Neural progenitor cell (in vitro differentiated cells): ENCODE results near the gene LIMK1. TPM values are rescaled to one million over a fixed set of nuclear protein-coding genes. Genes with fewer than 3 reads are reported as not detected.

ENCODE experiments used
- DNase-seq: peaks from one replicate; pipeline ENCODE4 v3.0.0-alpha.2; 2016; ENCODE audit warnings: low spot score
- H2AFZ ChIP-seq: fragments of 200-600 bp; sonication (generic); replicated peaks from 2 replicates; pipeline ENCODE4 v1.6.1; 2016; ENCODE audit warnings: antibody characterized with exemption
- H3F3A ChIP-seq: fragments of 200-600 bp; sonication (generic); 2 replicates; pipeline ENCODE4 v1.6.1; 2016; ENCODE audit warnings: antibody characterized with exemption, low read depth
- H3K27ac ChIP-seq: fragments of 200-600 bp; sonication (generic); 2 replicates; pipeline ENCODE4 v1.5.1; 2016; ENCODE audit warnings: mild to moderate bottlenecking
- H3K27me3 ChIP-seq: fragments of 200-600 bp; sonication (generic); 2 replicates; pipeline ENCODE4 v1.6.1; 2016; ENCODE audit warnings: mild to moderate bottlenecking, moderate library complexity
- H3K36me3 ChIP-seq: fragments of 200-600 bp; sonication (generic); 2 replicates; pipeline ENCODE4 v1.5.1; 2016
- H3K4me1 ChIP-seq: fragments of 200-600 bp; sonication (generic); 2 replicates; pipeline ENCODE4 v1.6.1; 2016; ENCODE audit warnings: mixed run types
- H3K4me2 ChIP-seq: fragments of 200-600 bp; sonication (generic); 2 replicates; pipeline ENCODE4 v1.6.1; 2016
- H3K4me3 ChIP-seq: fragments of 200-600 bp; sonication (generic); 2 replicates; pipeline ENCODE4 v1.5.1; 2016
- H3K79me2 ChIP-seq: fragments of 200-600 bp; sonication (generic); 2 replicates; pipeline ENCODE4 v1.6.1; 2016; ENCODE audit warnings: low read depth
- H3K9ac ChIP-seq: fragments of 200-600 bp; sonication (generic); 2 replicates; pipeline ENCODE4 v1.6.1; 2016
- H3K9me3 ChIP-seq: fragments of 200-600 bp; sonication (generic); 2 replicates; pipeline ENCODE4 v1.5.1; 2016; ENCODE audit warnings: low read depth
- H4K20me1 ChIP-seq: fragments of 200-600 bp; sonication (generic); 2 replicates; pipeline ENCODE4 v1.6.1; 2016; ENCODE audit warnings: low read depth
- H3K27ac Mint-ChIP-seq: 3 replicates; pipeline ENCODE4 v1.8.0; 2021; ENCODE audit warnings: mixed read lengths
- H3K27me3 Mint-ChIP-seq: 2 replicates; pipeline ENCODE4 v1.8.0; 2022; ENCODE audit warnings: low read depth, mild to moderate bottlenecking, inconsistent platforms, moderate library complexity, mixed read lengths; ENCODE audit not compliant: insufficient read depth
- H3K36me3 Mint-ChIP-seq: 3 replicates; pipeline ENCODE4 v1.8.0; 2021; ENCODE audit warnings: mixed read lengths
- H3K4me1 Mint-ChIP-seq: 3 replicates; pipeline ENCODE4 v1.8.0; 2021; ENCODE audit warnings: mixed read lengths
- H3K4me3 Mint-ChIP-seq: 3 replicates; pipeline ENCODE4 v1.8.0; 2021; ENCODE audit warnings: mild to moderate bottlenecking, moderate library complexity, mixed read lengths
- H3K9me3 Mint-ChIP-seq: 3 replicates; pipeline ENCODE4 v1.8.0; 2020; ENCODE audit warnings: mixed read lengths
- EZH2 ChIP-seq: fragments of 200-600 bp; sonication (generic); IDR thresholded peaks from 2 replicates; pipeline ENCODE4 v1.6.1; 2017; ENCODE audit warnings: antibody characterized with exemption, mild to moderate bottlenecking, moderate library complexity
- EZH2phosphoT487 ChIP-seq: fragments of 200-600 bp; sonication (generic); IDR thresholded peaks from 2 replicates; pipeline ENCODE4 v1.6.1; 2017; ENCODE audit warnings: antibody characterized with exemption
- total RNA-seq: library from RNA; depleted of rRNA; stranded (reverse); fragments of >200 nt; gene quantifications from 2 replicates; pipeline ENCODE4 v1.2.3, GENCODE V29; 2015; ENCODE audit warnings: low replicate concordance
- TF ChIP-seq, protein P1 (sequence below): fragments of 200-600 bp; sonication (generic); IDR thresholded peaks from 2 replicates; pipeline ENCODE4 v1.5.1; 2017; ENCODE audit warnings: antibody characterized with exemption, mild to moderate bottlenecking

LIMK1 gene
- total RNA-seq, 1 donor from 2014 or later, result 29.9 TPM

DNA sequence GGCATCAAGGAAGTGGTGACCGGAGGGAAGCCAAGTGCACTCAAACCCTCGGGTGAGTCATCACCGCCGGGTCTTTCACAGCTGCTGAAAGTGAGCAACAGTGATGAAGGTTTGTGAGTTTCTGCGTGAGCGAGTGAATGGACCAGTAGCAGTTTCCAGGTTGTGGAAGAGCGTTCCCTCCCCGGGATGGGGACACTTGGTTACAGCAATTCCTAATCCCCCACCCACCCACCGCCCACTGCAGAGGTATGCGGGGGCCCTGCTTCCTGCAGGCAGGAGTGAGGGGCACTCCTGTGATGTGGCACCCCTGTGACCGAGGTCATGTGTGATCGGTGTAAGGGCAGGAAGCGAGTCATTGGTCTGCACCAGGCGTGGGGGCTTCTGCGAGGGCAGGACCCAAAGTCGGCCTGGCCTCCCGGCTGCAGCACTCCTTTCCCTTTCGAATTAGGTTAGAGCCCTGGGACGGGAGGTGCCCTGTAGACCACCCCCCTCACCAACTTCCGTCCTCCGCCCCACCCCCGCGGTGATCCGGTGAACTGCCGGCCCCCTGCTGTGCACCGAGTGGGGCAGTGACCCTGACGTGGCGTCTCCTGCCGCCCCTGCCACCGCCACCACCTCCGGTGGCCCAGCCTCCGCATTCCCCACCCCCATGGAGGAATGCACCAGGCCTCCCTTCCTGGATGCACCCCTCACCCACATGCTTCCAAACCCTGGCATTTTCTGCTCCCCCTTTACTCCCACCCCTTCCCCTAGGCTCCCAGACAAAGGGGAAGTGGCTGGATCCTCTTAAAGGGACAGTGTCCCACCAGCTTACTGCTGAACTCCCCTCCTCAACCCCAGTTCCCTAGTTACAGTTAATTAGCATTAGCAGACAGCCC lies 10.9 kb downstream of the LIMK1 start:
- Mint-ChIP-seq H3K4me1 (peaks cover 27% of the 10 kb centered on the region), H3K27ac (peak overlapping the region; percentile 92), H3K27me3 (no peaks in the 10 kb centered on the region), H3K9me3 (peaks cover 8% of the 10 kb centered on the region), H3K36me3 (peaks cover 23% of the 10 kb centered on the region), H3K4me3 (peak overlapping the region; percentile 83)
- H3K27ac ChIP-seq, result no peak overlapping the region
- H3K9ac ChIP-seq, result no peak overlapping the region
- H4K20me1 ChIP-seq, result peaks cover 43% of the 10 kb centered on the region
- DNase-seq, result peak; percentile 70
- H3K4me1 ChIP-seq, result peaks cover 30% of the 10 kb centered on the region
- peaks cover 10% of the 10 kb centered on the region for H3F3A ChIP-seq
- TF ChIP-seq, protein P1, sequence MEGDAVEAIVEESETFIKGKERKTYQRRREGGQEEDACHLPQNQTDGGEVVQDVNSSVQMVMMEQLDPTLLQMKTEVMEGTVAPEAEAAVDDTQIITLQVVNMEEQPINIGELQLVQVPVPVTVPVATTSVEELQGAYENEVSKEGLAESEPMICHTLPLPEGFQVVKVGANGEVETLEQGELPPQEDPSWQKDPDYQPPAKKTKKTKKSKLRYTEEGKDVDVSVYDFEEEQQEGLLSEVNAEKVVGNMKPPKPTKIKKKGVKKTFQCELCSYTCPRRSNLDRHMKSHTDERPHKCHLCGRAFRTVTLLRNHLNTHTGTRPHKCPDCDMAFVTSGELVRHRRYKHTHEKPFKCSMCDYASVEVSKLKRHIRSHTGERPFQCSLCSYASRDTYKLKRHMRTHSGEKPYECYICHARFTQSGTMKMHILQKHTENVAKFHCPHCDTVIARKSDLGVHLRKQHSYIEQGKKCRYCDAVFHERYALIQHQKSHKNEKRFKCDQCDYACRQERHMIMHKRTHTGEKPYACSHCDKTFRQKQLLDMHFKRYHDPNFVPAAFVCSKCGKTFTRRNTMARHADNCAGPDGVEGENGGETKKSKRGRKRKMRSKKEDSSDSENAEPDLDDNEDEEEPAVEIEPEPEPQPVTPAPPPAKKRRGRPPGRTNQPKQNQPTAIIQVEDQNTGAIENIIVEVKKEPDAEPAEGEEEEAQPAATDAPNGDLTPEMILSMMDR, result no peak
- no peak for TF ChIP-seq EZH2
- no peak for TF ChIP-seq EZH2phosphoT487
- H3K36me3 ChIP-seq, result no peaks in the 10 kb centered on the region
- H3K79me2 ChIP-seq, result peaks cover 10% of the 10 kb centered on the region
- H3K4me2 ChIP-seq, result peak overlapping the region; percentile 72
- peak overlapping the region; percentile 28 for H3K4me3 ChIP-seq
- no peaks in the 10 kb centered on the region for H3K27me3 ChIP-seq
- H2AFZ ChIP-seq, result no peak overlapping the region
- no peaks in the 10 kb centered on the region for H3K9me3 ChIP-seq

DNA sequence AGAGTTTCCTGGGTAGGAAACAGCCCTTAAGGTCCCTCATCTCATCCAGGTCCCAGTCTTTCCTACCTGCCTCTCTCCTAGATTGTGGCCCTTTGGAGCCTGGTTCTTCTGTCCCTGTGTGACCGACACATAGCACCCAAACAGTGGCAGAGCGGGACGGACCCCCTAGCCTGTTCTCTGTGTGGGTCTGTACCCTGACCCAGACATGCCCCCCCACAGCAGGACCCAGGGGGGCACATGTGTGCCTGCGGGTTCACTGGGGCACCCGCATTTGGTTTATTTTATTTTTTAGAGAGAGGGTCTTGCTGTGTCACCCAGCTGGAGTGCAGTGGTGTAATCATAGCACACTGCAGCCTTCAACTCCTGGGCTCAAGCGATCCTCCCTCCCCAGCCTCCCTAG lies 11.5 kb downstream of the LIMK1 start:
- Histone ChIP-seq H3K9me3 (no peaks in the 10 kb centered on the region), H2AFZ (no peak overlapping the region), H3K9ac (no peak overlapping the region), H3F3A (peaks cover 10% of the 10 kb centered on the region), H3K79me2 (peaks cover 10% of the 10 kb centered on the region), H4K20me1 (peaks cover 43% of the 10 kb centered on the region), H3K27ac (no peak overlapping the region), H3K4me1 (peaks cover 30% of the 10 kb centered on the region), H3K27me3 (no peaks in the 10 kb centered on the region), H3K4me3 (no peak overlapping the region), H3K4me2 (peak overlapping the region; percentile 72), H3K36me3 (no peaks in the 10 kb centered on the region)
- no peak for TF ChIP-seq EZH2phosphoT487
- no peak for TF ChIP-seq EZH2
- TF ChIP-seq, protein P1, result no peak
- H3K27ac Mint-ChIP-seq, result peak overlapping the region; percentile 92
- DNase-seq, result no peak
- peak overlapping the region; percentile 81 for H3K4me3 Mint-ChIP-seq
- peaks cover 19% of the 10 kb centered on the region for H3K36me3 Mint-ChIP-seq
- peaks cover 27% of the 10 kb centered on the region for H3K4me1 Mint-ChIP-seq
- H3K27me3 Mint-ChIP-seq, result peaks cover 2% of the 10 kb centered on the region
- peaks cover 8% of the 10 kb centered on the region for H3K9me3 Mint-ChIP-seq

DNA sequence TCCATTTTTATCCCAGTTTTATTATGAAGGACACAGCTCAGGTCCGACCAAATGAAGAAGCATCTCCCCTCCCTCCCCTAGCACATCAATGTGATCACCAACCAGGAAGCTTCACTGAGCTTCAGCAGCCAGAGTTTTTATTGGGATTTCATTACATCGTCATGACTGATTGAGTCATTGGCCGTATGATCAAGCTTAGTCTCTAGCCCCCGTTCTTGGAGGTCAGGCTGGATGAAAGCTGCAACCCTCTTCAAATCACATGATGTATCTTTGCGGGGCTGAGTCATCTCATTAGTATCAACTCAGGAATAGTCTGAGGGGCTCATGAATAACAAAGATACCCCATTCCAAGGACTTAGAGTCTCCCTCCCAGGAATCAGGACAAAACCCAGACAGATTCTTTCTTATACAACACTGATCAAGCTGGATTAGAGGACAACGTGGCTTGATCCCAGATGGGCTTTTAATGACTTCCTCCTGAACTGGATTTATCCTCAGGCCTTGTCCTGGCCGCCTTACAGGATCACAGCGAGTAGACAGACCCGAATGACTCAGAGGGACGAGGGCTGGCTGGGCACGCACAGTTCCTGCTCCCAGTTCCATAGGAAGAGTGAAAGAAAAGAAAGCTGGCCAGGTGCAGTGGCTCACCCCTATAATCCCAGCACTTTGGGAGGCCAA lies 14.5 kb downstream of the LIMK1 start:
- no peaks in the 10 kb centered on the region for H3K9me3 ChIP-seq
- H3K4me3 ChIP-seq, result no peak overlapping the region
- no peaks in the 10 kb centered on the region for H3K36me3 ChIP-seq
- H3K4me1 Mint-ChIP-seq, result peaks cover 13% of the 10 kb centered on the region
- H2AFZ ChIP-seq, result no peak overlapping the region
- peaks cover 8% of the 10 kb centered on the region for H3K9me3 Mint-ChIP-seq
- TF ChIP-seq EZH2phosphoT487, result no peak
- TF ChIP-seq EZH2, result no peak
- TF ChIP-seq, protein P1, result no peak
- H3K4me2 ChIP-seq, result no peak overlapping the region
- no peak overlapping the region for H3K27ac ChIP-seq
- peaks cover 18% of the 10 kb centered on the region for H3K4me1 ChIP-seq
- H3K9ac ChIP-seq, result no peak overlapping the region
- H3K4me3 Mint-ChIP-seq, result no peak overlapping the region
- H3K27me3 ChIP-seq, result no peaks in the 10 kb centered on the region
- peaks cover 7% of the 10 kb centered on the region for H3K79me2 ChIP-seq
- peaks cover 25% of the 10 kb centered on the region for H4K20me1 ChIP-seq
- peaks cover 21% of the 10 kb centered on the region for H3K36me3 Mint-ChIP-seq
- peaks cover 6% of the 10 kb centered on the region for H3F3A ChIP-seq
- DNase-seq, result no peak
- peaks cover 2% of the 10 kb centered on the region for H3K27me3 Mint-ChIP-seq
- H3K27ac Mint-ChIP-seq, result peak overlapping the region; percentile 44
